ENCODE measurements around the gene CRYBB3. TPM values are rescaled to one million over a fixed set of nuclear protein-coding genes. Genes with fewer than 3 reads are reported as not detected.
"Not testable (repeated sequence)": the region's sequence is repeated elsewhere in the genome, so short reads cannot be mapped to it uniquely, and the experiment has no call there.

The CRYBB3 gene
- total and polyA plus RNA-seq, 2 donors (not counting 3 experiments of a cell fraction or from before 2014, with no cell fraction given), result 0.59 to 1.2 TPM

DNA sequence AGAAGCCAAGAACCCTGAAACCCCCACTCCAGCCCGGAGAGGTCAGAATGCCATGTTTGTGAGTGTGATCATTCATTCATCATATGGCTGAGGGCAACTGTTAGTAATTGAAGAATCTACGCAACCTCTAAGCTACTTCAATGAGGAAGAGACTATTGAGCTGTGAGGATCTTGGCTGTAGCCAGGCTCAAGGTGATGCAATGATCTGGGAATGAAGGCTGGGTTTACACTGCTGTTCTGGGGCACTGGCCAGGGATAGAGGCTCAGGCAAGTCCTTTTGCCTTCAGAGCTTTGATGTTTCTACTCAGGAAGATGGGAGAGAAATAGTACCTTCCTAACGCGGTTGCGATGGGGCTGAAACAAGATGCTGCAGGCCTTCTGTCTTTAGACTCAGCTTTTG, 32.6 kb downstream of the CRYBB3 start:
- Histone ChIP-seq H3K4me2 (ENCODE audit: insufficient read depth, low read length) (no peak overlapping the region), H2AFZ (ENCODE audit: low read depth, low read length) (no peak overlapping the region), H3K36me3 (ENCODE audit: control insufficient read depth in 2 of 2, extremely low read depth in 1 of 2, insufficient read depth in 2 of 2, low read length in 2 of 2) (no peaks in the 10 kb centered on the region), H3K4me1 (ENCODE audit: control insufficient read depth, extremely low read depth, insufficient read depth, low read length) (peaks cover 3% of the 10 kb centered on the region), H3K79me2 (ENCODE audit: control insufficient read depth, insufficient read depth, low read length) (no peaks in the 10 kb centered on the region), H3K9me3 (replicated peaks; ENCODE audit: control insufficient read depth, insufficient read depth, low read length) (no peaks in the 10 kb centered on the region), H3K4me3 (replicated peaks in 1 of 3; ENCODE audit: insufficient read depth in 1 of 3, low read depth in 1 of 3, low read length in 3 of 3) (no peak overlapping the region), H3K27ac (ENCODE audit: insufficient read depth, low read depth, low read length) (no peak overlapping the region), H4K20me1 (replicated peaks; ENCODE audit: control insufficient read depth, extremely low read depth, insufficient read depth, low read length) (no peaks in the 10 kb centered on the region), H3K9me1 (replicated peaks; ENCODE audit: control insufficient read depth, extremely low read depth, insufficient read depth, low read length) (no peaks in the 10 kb centered on the region), H3K27me3 (ENCODE audit: control insufficient read depth in 2 of 2, insufficient read depth in 2 of 2, low read length in 2 of 2) (peaks cover 0 to 3% of the 10 kb centered on the region in 2 experiments), H3K9ac (replicated peaks; ENCODE audit: extremely low read depth, insufficient read depth, low read length) (no peak overlapping the region)
- POLR2A ChIA-PET, result no interaction called here
- DNase-seq (ENCODE audit: low read depth, low spot score) (no peak), FAIRE-seq (no peak)
- intact Hi-C loops (cut with micrococcal nuclease) (no loop called here), dilution Hi-C loops (cut with MboI; ENCODE audit: extremely low pct_ligation_motif_present, low sequenced_read_pairs) (no loop called here)
- CTCF ChIA-PET, result no interaction called here
- TF ChIP-seq EZH2 (IDR thresholded peaks at IDR 0.05; ENCODE audit: borderline replicate concordance, low read depth, low read length, severe bottlenecking), result no peak
- TF ChIP-seq, protein P1, sequence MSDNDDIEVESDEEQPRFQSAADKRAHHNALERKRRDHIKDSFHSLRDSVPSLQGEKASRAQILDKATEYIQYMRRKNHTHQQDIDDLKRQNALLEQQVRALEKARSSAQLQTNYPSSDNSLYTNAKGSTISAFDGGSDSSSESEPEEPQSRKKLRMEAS (IDR thresholded peaks at IDR 0.05; ENCODE audit: insufficient read depth, insufficient read length), result no peak
- no peak for TF ChIP-seq FOS (IDR thresholded peaks at IDR 0.05; ENCODE audit: borderline replicate concordance, insufficient read depth, low read length)
- no peak for TF ChIP-seq JUN (IDR thresholded peaks at IDR 0.05; ENCODE audit: borderline replicate concordance, insufficient read depth, insufficient read length, low read depth)
- TF ChIP-seq POLR2AphosphoS5 (IDR thresholded peaks at IDR 0.05; ENCODE audit: insufficient read depth, low read depth, low read length), result no peak
- no peak for TF ChIP-seq GATA2 (IDR thresholded peaks at IDR 0.05; ENCODE audit: insufficient read depth, insufficient read length, low read depth, low read length)
- TF ChIP-seq MYC (IDR thresholded peaks at IDR 0.05; ENCODE audit: low read depth, low read length), result no peak
- no peak for TF ChIP-seq POLR2A (IDR thresholded peaks at IDR 0.05; ENCODE audit: low read depth, low read length)
- TF ChIP-seq, protein P2, sequence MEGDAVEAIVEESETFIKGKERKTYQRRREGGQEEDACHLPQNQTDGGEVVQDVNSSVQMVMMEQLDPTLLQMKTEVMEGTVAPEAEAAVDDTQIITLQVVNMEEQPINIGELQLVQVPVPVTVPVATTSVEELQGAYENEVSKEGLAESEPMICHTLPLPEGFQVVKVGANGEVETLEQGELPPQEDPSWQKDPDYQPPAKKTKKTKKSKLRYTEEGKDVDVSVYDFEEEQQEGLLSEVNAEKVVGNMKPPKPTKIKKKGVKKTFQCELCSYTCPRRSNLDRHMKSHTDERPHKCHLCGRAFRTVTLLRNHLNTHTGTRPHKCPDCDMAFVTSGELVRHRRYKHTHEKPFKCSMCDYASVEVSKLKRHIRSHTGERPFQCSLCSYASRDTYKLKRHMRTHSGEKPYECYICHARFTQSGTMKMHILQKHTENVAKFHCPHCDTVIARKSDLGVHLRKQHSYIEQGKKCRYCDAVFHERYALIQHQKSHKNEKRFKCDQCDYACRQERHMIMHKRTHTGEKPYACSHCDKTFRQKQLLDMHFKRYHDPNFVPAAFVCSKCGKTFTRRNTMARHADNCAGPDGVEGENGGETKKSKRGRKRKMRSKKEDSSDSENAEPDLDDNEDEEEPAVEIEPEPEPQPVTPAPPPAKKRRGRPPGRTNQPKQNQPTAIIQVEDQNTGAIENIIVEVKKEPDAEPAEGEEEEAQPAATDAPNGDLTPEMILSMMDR (IDR thresholded peaks at IDR 0.05; ENCODE audit: extremely low read depth in 1 of 2, insufficient read depth in 1 of 2, low read depth in 1 of 2, low read length in 2 of 2), result no peak
- BruUV-seq (replicated peaks), result no TSS peak

GRCh38 chr22:25233706-25234105, 34.0 kb downstream of the CRYBB3 start:
- H3K36me3 ChIP-seq (ENCODE audit: control insufficient read depth in 2 of 2, extremely low read depth in 1 of 2, insufficient read depth in 2 of 2, low read length in 2 of 2); CTCF ChIA-PET; H3K9me3 ChIP-seq (replicated peaks; ENCODE audit: control insufficient read depth, insufficient read depth, low read length); H3K27ac ChIP-seq (ENCODE audit: insufficient read depth, low read depth, low read length); dilution Hi-C loops (cut with MboI; ENCODE audit: extremely low pct_ligation_motif_present, low sequenced_read_pairs); H3K79me2 ChIP-seq (ENCODE audit: control insufficient read depth, insufficient read depth, low read length); H3K9me1 ChIP-seq (replicated peaks; ENCODE audit: control insufficient read depth, extremely low read depth, insufficient read depth, low read length); H3K27me3 ChIP-seq (ENCODE audit: control insufficient read depth in 2 of 2, insufficient read depth in 2 of 2, low read length in 2 of 2); H3K4me2 ChIP-seq (ENCODE audit: insufficient read depth, low read length); DNase-seq (ENCODE audit: low read depth, low spot score); intact Hi-C loops (cut with micrococcal nuclease); H3K4me1 ChIP-seq (ENCODE audit: control insufficient read depth, extremely low read depth, insufficient read depth, low read length); H4K20me1 ChIP-seq (replicated peaks; ENCODE audit: control insufficient read depth, extremely low read depth, insufficient read depth, low read length); H2AFZ ChIP-seq (ENCODE audit: low read depth, low read length); H3K4me3 ChIP-seq (replicated peaks in 1 of 3; ENCODE audit: insufficient read depth in 1 of 3, low read depth in 1 of 3, low read length in 3 of 3); H3K9ac ChIP-seq (replicated peaks; ENCODE audit: extremely low read depth, insufficient read depth, low read length); BruUV-seq (replicated peaks); FAIRE-seq; POLR2A ChIA-PET: not testable (repeated sequence)

Data from endothelial cell of umbilical vein (primary cell).